ENCODE data around the gene DPF1.

Gene DPF1

DNA sequence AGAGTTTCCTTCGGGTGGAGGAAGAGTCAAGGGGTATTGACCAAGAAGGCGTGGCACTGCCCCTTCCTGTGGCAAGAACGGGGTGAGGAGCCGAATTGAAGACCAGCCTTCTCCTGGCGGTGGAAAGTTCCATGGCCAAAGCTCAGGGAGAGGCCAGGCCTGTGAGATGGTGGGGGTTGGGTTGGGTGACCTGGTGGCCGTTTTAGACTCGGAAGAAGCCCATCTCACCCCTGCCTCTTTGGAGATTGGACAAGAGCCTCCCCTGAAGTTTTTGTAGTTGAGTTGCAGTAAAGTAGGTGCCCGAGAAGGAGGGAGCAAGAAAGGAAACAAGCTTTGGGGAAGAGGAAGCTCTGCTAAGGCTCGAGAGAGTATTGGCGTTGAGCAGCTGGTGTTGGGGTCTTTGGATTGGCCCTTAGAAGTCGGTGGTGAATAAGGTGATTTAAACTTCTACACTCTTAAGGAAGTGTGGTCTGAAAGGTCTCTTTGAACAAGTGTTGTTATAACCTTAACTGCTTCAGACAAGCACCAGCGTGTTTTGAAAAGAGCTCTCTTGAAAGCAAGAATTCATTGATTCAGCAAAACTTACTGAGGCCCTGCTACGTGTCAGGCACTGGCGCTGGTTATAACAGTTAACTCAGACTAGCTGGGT, 41.3 kb upstream of the DPF1 start (continued):
- TF ChIP-seq, protein P1, sequence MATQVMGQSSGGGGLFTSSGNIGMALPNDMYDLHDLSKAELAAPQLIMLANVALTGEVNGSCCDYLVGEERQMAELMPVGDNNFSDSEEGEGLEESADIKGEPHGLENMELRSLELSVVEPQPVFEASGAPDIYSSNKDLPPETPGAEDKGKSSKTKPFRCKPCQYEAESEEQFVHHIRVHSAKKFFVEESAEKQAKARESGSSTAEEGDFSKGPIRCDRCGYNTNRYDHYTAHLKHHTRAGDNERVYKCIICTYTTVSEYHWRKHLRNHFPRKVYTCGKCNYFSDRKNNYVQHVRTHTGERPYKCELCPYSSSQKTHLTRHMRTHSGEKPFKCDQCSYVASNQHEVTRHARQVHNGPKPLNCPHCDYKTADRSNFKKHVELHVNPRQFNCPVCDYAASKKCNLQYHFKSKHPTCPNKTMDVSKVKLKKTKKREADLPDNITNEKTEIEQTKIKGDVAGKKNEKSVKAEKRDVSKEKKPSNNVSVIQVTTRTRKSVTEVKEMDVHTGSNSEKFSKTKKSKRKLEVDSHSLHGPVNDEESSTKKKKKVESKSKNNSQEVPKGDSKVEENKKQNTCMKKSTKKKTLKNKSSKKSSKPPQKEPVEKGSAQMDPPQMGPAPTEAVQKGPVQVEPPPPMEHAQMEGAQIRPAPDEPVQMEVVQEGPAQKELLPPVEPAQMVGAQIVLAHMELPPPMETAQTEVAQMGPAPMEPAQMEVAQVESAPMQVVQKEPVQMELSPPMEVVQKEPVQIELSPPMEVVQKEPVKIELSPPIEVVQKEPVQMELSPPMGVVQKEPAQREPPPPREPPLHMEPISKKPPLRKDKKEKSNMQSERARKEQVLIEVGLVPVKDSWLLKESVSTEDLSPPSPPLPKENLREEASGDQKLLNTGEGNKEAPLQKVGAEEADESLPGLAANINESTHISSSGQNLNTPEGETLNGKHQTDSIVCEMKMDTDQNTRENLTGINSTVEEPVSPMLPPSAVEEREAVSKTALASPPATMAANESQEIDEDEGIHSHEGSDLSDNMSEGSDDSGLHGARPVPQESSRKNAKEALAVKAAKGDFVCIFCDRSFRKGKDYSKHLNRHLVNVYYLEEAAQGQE (tag by site-specific recombination; IDR thresholded peaks at IDR 0.05) = no peak
- TF ChIP-seq, protein P2, sequence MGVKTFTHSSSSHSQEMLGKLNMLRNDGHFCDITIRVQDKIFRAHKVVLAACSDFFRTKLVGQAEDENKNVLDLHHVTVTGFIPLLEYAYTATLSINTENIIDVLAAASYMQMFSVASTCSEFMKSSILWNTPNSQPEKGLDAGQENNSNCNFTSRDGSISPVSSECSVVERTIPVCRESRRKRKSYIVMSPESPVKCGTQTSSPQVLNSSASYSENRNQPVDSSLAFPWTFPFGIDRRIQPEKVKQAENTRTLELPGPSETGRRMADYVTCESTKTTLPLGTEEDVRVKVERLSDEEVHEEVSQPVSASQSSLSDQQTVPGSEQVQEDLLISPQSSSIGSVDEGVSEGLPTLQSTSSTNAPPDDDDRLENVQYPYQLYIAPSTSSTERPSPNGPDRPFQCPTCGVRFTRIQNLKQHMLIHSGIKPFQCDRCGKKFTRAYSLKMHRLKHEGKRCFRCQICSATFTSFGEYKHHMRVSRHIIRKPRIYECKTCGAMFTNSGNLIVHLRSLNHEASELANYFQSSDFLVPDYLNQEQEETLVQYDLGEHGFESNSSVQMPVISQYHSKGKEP (tag by site-specific recombination; IDR thresholded peaks at IDR 0.05) = 0 out of 2 replicates have a peak, but pooled peaks have one; percentile 19
- no peak for TF ChIP-seq ZNF214 (tag by site-specific recombination; IDR thresholded peaks at IDR 0.05; ENCODE audit: borderline replicate concordance)
- no peak; the same call in 1 of the 2 replicates for TF ChIP-seq YY2 (tag by site-specific recombination; IDR thresholded peaks at IDR 0.05)
- TF ChIP-seq ZBTB7A (tag by site-specific recombination; IDR thresholded peaks at IDR 0.05; ENCODE audit: low read depth) = peak; percentile 16; the same call in 1 of the 2 replicates
- TF ChIP-seq ZFP3 (tag by site-specific recombination; IDR thresholded peaks at IDR 0.05; ENCODE audit: low read depth) = no peak
- TF ChIP-seq ZNF391 (tag by site-specific recombination; IDR thresholded peaks at IDR 0.05; ENCODE audit: borderline replicate concordance, low read depth) = no peak
- TF ChIP-seq ZNF140 (tag by site-specific recombination; IDR thresholded peaks at IDR 0.05) = no peak
- TF ChIP-seq ZNF2 (tag by site-specific recombination; IDR thresholded peaks at IDR 0.05) = no peak
- TF ChIP-seq ZNF155 (tag by site-specific recombination; IDR thresholded peaks at IDR 0.05) = no peak
- 0 out of 2 replicates have a peak, but pooled peaks have one; percentile 8 for TF ChIP-seq ZNF629 (tag by site-specific recombination; IDR thresholded peaks at IDR 0.05)
- no peak for TF ChIP-seq PRDM1 (tag by site-specific recombination; IDR thresholded peaks at IDR 0.05)
- no peak for TF ChIP-seq ZNF202 (tag by site-specific recombination; IDR thresholded peaks at IDR 0.05; ENCODE audit: borderline replicate concordance)
- peak; percentile 46 for TF ChIP-seq ZNF366 (tag by site-specific recombination; conservative IDR thresholded peaks at IDR 0.05)
- no peak for TF ChIP-seq SALL2 (tag by site-specific recombination; IDR thresholded peaks at IDR 0.05; ENCODE audit: borderline replicate concordance)
- peak; percentile 72 for TF ChIP-seq KLF9 (tag by site-specific recombination; IDR thresholded peaks at IDR 0.05; ENCODE audit: low read depth)
- TF ChIP-seq ZNF24 (tag by site-specific recombination; IDR thresholded peaks at IDR 0.05) = no peak
- no peak for TF ChIP-seq ZNF354C (tag by site-specific recombination; IDR thresholded peaks at IDR 0.05; ENCODE audit: borderline replicate concordance, low read depth)
- no peak for TF ChIP-seq ZNF600 (tag by site-specific recombination; IDR thresholded peaks at IDR 0.05)
- TF ChIP-seq FEZF1 (tag by site-specific recombination; IDR thresholded peaks at IDR 0.05) = 0 out of 2 replicates have a peak, but pooled peaks have one; percentile 3
- TF ChIP-seq ZNF274 (IDR thresholded peaks at IDR 0.05; ENCODE audit: low read length) = no peak
- TF ChIP-seq ZNF274 (tag by site-specific recombination; IDR thresholded peaks at IDR 0.05; ENCODE audit: borderline replicate concordance) = no peak
- TF ChIP-seq, protein P3, sequence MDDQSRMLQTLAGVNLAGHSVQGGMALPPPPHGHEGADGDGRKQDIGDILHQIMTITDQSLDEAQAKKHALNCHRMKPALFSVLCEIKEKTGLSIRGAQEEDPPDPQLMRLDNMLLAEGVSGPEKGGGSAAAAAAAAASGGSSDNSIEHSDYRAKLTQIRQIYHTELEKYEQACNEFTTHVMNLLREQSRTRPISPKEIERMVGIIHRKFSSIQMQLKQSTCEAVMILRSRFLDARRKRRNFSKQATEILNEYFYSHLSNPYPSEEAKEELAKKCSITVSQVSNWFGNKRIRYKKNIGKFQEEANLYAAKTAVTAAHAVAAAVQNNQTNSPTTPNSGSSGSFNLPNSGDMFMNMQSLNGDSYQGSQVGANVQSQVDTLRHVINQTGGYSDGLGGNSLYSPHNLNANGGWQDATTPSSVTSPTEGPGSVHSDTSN (CRISPR knock-in tag; IDR thresholded peaks at IDR 0.05) = no peak
- TF ChIP-seq, protein P4, sequence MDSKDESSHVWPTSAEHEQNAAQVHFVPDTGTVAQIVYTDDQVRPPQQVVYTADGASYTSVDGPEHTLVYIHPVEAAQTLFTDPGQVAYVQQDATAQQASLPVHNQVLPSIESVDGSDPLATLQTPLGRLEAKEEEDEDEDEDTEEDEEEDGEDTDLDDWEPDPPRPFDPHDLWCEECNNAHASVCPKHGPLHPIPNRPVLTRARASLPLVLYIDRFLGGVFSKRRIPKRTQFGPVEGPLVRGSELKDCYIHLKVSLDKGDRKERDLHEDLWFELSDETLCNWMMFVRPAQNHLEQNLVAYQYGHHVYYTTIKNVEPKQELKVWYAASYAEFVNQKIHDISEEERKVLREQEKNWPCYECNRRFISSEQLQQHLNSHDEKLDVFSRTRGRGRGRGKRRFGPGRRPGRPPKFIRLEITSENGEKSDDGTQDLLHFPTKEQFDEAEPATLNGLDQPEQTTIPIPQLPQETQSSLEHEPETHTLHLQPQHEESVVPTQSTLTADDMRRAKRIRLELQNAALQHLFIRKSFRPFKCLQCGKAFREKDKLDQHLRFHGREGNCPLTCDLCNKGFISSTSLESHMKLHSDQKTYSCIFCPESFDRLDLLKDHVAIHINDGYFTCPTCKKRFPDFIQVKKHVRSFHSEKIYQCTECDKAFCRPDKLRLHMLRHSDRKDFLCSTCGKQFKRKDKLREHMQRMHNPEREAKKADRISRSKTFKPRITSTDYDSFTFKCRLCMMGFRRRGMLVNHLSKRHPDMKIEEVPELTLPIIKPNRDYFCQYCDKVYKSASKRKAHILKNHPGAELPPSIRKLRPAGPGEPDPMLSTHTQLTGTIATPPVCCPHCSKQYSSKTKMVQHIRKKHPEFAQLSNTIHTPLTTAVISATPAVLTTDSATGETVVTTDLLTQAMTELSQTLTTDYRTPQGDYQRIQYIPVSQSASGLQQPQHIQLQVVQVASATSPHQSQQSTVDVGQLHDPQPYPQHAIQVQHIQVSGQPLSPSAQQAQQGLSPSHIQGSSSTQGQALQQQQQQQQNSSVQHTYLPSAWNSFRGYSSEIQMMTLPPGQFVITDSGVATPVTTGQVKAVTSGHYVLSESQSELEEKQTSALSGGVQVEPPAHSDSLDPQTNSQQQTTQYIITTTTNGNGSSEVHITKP (tag by site-specific recombination; IDR thresholded peaks at IDR 0.05) = peak; percentile 97
- no peak for TF ChIP-seq ZNF621 (tag by site-specific recombination; IDR thresholded peaks at IDR 0.05)
- TF ChIP-seq, protein P5, sequence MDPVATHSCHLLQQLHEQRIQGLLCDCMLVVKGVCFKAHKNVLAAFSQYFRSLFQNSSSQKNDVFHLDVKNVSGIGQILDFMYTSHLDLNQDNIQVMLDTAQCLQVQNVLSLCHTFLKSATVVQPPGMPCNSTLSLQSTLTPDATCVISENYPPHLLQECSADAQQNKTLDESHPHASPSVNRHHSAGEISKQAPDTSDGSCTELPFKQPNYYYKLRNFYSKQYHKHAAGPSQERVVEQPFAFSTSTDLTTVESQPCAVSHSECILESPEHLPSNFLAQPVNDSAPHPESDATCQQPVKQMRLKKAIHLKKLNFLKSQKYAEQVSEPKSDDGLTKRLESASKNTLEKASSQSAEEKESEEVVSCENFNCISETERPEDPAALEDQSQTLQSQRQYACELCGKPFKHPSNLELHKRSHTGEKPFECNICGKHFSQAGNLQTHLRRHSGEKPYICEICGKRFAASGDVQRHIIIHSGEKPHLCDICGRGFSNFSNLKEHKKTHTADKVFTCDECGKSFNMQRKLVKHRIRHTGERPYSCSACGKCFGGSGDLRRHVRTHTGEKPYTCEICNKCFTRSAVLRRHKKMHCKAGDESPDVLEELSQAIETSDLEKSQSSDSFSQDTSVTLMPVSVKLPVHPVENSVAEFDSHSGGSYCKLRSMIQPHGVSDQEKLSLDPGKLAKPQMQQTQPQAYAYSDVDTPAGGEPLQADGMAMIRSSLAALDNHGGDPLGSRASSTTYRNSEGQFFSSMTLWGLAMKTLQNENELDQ (tag by site-specific recombination; IDR thresholded peaks at IDR 0.05; ENCODE audit: low read depth) = no peak
- 0 out of 2 replicates have a peak, but pooled peaks have one; percentile 3 for TF ChIP-seq ZNF341 (tag by site-specific recombination; IDR thresholded peaks at IDR 0.05; ENCODE audit: low read depth)
- no peak for TF ChIP-seq ZNF571 (tag by site-specific recombination; IDR thresholded peaks at IDR 0.05)

Data from HEK293 (cell line).